Mesenteric fat pad (tissue), 1 donor: Measurements from ENCODE around the gene CEP112. TPM values are rescaled to one million over a fixed set of nuclear protein-coding genes. Genes with fewer than 3 reads are reported as not detected.

Source experiments
- DNase-seq: peaks from one replicate; pipeline ENCODE4 v3.0.0-alpha.2; 2020; ENCODE audit warnings: low spot score
- total RNA-seq: library from RNA; stranded (reverse); fragmentation: NEBNext Ultra II Directional; extraction: Animal tissue kit (Norgen Biotek cat#: 25700); gene quantifications from one replicate; pipeline ENCODE4 v1.2.1, GENCODE V29; 2021
- donor health status: DM: yes; HTN: yes; CAD: no.

CEP112 gene
- total RNA-seq, 1 donor from 2014 or later: 37.3 TPM

DNA sequence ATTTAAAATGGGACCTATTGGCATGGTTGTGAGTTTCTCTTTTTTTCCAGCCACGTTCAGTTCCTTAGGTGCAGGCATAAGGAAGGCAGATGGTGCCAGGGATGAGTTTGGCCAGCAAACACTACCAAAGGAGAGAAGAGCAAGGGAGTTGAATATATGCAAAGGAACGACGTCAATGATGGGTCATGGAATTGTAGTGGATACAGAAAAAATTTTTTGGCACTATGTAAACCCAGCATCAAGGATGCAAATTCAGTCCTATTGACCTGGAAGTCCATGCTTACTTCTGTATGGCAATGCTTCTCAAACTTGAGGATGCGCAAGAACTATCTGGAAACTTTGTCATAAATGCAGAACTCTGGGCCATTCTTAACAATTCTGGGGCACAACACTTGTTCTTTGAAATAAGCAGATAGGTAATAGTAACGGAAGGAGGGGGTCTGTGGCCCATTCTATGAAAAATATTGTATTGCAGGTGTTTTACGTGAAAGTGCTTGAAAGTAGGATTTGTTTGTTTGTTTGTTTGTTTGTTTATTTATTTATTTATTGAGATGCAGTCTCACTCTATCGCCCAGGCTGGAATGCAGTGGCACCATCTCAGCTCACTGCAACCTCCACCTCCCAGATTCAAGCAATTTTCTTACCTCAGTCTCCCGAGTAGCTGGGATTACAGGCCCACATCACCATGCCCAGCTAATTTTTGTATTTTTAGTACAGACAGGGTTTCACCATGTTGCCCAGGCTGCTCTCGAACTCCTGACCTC is 19.3 kb upstream of the CEP112 start:
- no peak for DNase-seq

- DNase-seq: no peak
Measured at GRCh38 chr17:66210208-66210574, 18.3 kb upstream of the CEP112 start.

GRCh38 chr17:66207936-66208335 is 16.0 kb upstream of the CEP112 start:
- no peak for DNase-seq

- no peak for DNase-seq
Measured at GRCh38 chr17:66203274-66204015, 11.5 kb upstream of the CEP112 start.

GRCh38 chr17:66200685-66201092 is 8.8 kb upstream of the CEP112 start:
- no peak for DNase-seq

GRCh38 chr17:66198242-66198641 is 6.3 kb upstream of the CEP112 start:
- DNase-seq: no peak

GRCh38 chr17:66192378-66192687 is 400 bp upstream of the CEP112 start:
- no peak for DNase-seq

DNA sequence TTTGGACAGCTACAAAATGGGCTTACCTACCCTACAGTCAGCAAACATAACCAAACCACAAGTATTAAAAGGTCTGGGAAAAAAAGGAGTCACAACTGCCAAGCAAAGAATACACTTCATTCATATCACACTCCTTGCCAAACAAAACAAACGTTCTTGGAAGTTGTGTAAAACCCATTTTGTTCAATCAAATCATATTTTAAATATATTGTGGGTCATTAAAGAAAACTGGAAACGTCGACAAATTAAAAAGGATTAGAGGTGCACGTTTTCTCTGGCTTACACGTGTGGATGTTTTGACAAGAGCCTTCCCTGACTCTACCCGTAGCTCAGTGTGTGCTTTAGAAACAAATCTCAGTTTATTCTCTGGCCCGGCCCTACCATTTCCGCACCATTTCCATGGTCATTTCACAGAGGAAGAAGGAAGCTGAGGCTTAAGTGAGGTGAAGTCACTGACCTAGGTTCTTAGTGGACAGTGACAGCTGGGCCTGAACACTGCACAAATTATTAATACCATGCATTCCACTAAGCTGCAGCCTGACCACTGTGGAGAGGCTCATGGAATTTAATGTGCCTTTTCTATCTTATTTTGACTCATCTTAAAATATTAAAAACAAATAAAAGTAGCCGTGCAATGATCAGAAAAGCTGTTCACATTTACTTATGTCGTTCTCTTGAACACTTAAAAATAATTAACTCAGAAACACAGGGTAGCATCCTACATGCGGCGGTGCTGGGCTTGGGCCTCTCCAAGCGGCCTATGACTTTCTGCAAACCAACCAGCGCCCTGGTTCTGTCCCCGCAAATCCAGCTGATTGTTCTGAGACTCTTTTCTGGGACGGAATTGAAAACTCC is 968 bp downstream of the CEP112 start:
- no peak for DNase-seq

GRCh38 chr17:66187718-66188117 is 4.2 kb downstream of the CEP112 start:
- no peak for DNase-seq

DNA sequence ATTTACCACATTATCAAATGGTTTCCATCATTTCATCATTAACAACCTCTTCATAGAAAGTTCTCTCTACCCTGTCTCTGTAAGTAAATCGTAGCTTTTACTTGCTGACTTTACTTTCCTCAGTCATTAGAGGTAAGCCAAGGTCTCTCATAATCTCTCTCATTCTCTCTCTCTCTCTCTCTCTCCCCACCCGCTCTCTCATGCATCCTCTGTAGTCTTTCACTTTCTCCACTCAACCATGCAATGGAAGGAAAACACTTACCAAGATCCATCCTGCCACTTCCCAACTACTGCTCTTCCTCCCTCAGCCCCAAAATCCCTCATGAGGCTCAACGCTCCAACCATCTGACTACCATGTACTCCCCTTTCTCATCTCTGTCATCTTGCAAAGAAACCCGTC is 6.1 kb downstream of the CEP112 start:
- no peak for DNase-seq

DNA sequence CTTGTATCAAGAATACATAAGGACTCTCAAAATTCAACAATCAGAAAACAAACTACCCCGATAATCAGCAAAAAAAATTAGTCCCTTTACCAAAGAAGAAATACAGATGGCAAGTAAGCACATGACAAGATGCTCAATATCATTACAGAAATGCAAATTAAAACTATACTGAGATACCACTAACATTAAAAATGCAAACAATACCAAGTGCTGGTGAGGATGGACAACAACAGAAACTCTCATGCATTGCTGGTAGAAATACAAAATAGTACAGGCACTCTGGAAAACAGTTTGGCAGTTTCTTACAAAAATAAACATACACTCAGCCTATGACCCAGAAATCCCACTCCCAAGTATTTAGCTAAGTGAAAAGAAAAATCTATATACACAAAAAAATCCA is 7.5 kb downstream of the CEP112 start:
- no peak for DNase-seq

DNA sequence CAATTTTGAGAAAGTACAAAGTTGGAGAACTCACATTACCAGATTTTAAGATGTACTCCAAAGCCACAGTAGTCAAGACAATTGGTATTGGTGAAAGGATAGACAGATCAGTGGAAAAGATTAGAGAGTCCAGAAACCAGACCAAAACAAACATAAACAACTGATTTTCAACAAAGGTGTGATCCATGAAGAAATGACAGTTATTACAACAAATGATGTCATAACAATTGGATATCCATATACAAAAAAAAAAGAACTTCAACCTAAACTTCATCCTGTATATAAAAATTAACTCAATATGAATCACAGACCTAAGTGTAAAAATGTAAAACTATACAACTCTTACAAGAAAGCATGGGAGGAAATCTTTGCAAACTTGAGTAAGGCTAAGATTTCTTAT is 8.4 kb downstream of the CEP112 start:
- no peak for DNase-seq

GRCh38 chr17:66178642-66179041 is 13.3 kb downstream of the CEP112 start:
- DNase-seq: no peak

GRCh38 chr17:66177048-66177447 is 14.9 kb downstream of the CEP112 start:
- no peak for DNase-seq

DNA sequence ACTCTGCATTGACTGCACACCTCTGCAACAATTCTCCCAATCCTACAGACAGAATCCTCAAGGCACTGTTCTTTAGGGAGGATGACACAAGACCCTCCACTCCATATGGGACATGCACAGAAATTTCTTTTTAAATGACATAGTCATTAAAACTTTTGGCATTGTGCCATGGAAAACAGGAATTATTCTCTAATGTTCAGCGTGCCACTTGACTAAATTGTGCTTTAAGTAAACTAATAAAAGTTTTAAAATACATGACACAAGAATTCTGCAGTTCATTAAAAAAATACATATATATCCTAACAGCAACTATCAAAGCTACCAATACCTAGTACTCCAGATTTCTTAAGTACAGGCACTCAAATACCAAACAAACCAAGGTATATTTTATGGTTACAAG is 16.0 kb downstream of the CEP112 start:
- DNase-seq: no peak

DNA sequence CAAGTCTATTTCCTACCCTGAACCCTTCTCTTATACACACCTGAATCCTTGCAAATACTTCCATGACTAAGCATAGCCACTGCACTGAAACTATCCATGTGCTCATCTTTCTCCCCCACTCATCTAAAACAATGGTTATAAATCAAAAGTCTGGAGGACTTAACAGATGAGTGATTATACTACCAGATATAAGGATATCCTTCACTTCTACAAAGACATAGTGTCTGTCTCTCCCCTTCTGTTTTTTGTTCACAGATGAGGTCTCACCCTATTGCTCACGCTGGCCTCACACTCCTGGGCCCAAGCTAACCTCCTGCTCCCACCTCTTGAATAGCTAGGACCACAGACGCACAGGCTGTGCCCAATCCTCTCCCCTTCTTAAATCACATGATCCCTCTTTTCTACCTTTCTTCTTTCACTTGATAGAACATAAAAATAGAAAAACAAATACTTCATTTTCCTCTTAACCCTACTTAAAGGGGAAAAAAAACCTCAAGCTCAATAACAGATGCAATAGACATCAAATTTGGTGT is 19.2 kb downstream of the CEP112 start:
- DNase-seq: no peak

DNA sequence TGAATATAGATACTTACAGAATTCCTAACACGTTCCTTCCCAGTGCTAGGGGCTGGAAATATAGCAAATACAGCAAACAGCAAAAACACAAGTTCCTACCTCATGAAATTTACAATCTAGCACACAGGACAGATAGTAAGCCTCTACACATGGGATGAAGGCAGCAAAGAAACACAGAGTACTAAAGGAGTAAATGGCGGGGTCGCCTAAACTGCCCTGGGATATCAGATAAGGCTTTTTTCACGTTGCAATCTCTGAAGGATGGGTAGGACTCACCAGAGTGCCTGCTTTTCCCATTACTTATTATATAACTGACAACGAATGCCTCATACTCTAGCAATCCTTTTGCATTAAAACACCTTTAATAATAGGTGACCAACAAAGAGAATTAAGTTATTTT is 19.8 kb downstream of the CEP112 start:
- no peak for DNase-seq

DNA sequence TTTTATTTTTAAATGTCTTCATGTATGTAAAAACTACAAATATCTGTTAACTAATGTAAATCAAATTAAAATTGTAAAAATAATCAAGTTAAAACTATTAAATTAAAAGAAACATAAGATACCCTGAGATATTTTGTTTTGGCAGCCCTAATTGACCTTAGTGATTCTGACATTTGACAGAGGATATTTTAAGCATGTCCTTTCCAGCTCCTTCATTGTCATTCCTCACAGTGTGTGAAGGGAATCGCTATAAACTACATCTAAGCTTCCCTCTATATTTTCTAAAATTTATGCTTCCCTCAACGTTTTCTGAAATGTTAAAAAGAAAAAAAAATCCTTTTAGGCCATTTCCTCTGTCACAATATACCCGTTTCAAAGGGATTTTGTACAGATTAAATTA is 20.2 kb downstream of the CEP112 start:
- DNase-seq: no peak

GRCh38 chr17:66171172-66171571 is 20.8 kb downstream of the CEP112 start:
- DNase-seq: no peak

DNA sequence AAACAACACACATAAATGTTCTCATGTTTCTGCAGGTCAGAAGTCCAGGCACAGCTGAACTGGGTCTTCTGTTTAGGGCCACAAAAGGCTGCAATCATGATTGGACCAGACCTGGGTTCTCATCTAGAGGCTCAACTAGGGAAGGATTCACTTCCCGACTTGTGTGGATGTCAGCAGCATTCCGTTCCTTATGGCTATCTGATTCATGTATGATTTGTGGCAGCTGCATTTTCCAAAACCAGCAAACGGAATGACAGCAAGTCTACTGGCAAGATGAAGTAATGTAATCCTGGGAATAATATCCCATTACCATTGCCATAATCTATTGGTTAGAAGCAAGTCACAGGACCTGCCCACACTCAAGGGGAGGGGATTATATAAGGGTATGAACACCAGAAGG is 22.1 kb downstream of the CEP112 start:
- DNase-seq: no peak

DNA sequence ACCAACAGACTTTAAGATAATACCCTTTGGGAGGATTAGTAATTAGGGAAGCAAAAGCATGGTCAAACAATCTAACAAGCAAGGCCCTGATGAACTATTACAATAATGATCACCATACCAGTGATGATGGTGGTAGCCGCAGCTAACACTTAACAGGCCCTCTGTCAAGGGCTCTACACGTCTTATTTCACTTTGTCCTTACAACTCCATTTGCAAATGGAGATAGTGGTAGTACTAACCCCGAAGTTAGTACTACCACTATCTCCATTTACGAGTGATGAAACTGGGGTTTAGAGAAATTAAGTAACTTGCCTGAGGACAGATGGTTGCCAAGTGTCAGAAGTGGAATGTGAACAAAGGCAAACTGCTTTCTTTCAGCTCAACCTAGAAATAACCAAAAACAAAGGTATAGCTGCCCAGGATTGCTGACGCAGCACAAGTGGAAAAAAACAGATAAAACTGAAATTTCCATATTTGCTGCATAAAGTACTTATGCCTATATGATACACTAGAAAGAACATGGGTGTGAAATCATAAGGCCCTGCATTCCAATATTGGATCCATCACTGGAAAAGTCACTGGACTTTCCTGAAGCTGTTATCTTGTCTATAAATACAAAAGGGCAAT is 24.6 kb downstream of the CEP112 start:
- no peak for DNase-seq
